Pancreas (tissue), 10 donors: ENCODE measurements around the gene ODAM. TPM values are rescaled to one million over a fixed set of nuclear protein-coding genes. Genes with fewer than 3 reads are reported as not detected.
A peak's percentile ranks its signal among the peaks of the same experiment; 100 is the strongest.
"Not testable (repeated sequence)": the region's sequence is repeated elsewhere in the genome, so short reads cannot be mapped to it uniquely, and the experiment has no call there.

Experiments
- ATAC-seq, 4 donors: fragments of 200-7000 bp; cut with Tn5 transposase; one replicate each; pipeline versions ENCODE4 v1.8.0 to v1.9.1; 2020; ENCODE audit warnings: mild to moderate bottlenecking in 4 of 4, moderate library complexity in 4 of 4
- DNase-seq, 6 donors: peaks; one replicate each; pipeline ENCODE4 v3.0.0-alpha.2; 2020
- FAIRE-seq: peaks from 2 replicates; lab custom pipeline; 2012; peaks lifted over from hg19 to GRCh38; lab: Jason Lieb, UNC
- H3K27ac ChIP-seq, 4 donors: fragments of 200-600 bp; sonication (generic); 1 replicate in 3 of 4; 2 replicates in 1 of 4; pipeline versions ENCODE4 v1.5.0 to v1.8.0; 2020
- H3K27me3 ChIP-seq, 4 donors: fragments of 200-600 bp; one replicate each; pipeline ENCODE4 v1.8.0; 2021
- H3K36me3 ChIP-seq, 3 donors: fragments of 200-600 bp; sonication (generic) in 1 of 3; one replicate each; pipeline versions ENCODE4 v1.5.0 to v1.8.0; 2020 to 2021
- H3K4me1 ChIP-seq, 3 donors: fragments of 200-600 bp; one replicate each; pipeline ENCODE4 v1.8.0; 2021
- H3K4me3 ChIP-seq, 4 donors: fragments of 200-600 bp; sonication (generic) in 2 of 4; one replicate each; pipeline versions ENCODE4 v1.5.0 to v1.8.0; 2020 to 2021
- H3K9me3 ChIP-seq, 4 donors: fragments of 200-600 bp; one replicate each; pipeline ENCODE4 v1.8.0; 2021
- CTCF ChIP-seq, 4 donors: fragments of 200-600 bp; sonication (generic) in 3 of 4; IDR thresholded peaks; one replicate each; pipeline versions ENCODE4 v1.5.0 to v1.8.0; 2021; ENCODE audit warnings: antibody characterized with exemption in 4 of 4
- WGBS, 2 donors: extraction: QIAGEN DNeasy Blood & Tissue Kit; methylation state at CpG; one replicate each; pipeline ENCODE4 v1.1.7; 2013; 5-methylcytosine and 5-hydroxymethylcytosine counted together
- intact Hi-C, 3 donors: fragments of 100-400 bp; cut with DNase I; formaldehyde crosslinking; loops; one replicate each; pipeline versions ENCODE4 v1.11.1 to v1.14.2; 2022
- polyA plus RNA-seq, 2 donors: library from polyadenylated mRNA; stranded (reverse); fragments of 200-250 nt; gene quantifications; one replicate each; pipeline ENCODE4 v1.2.3, GENCODE V29; 2013
- total RNA-seq, 6 donors: library from RNA; stranded (reverse); fragmentation: NEBNext Ultra II Directional in 4 of 6; extraction: Animal tissue kit (Norgen Biotek cat#: 25700) in 4 of 6; gene quantifications; one replicate each; pipeline versions ENCODE4 v1.2.1 to v1.2.4, GENCODE V29; 2021 to 2023
- donor health status: healthy with polysubstance abuse.
- donor health status: DM: no; HTN: no; CAD: no; lungs with moderate emphysema.
- donor health status: DM: no; HTN: no; CAD: no.
- donor health status: control.
- donor health status: control.
- donor health status: Bipolar disorder and iron deficiency.
- donor health status: DM: yes; HTN: yes; CAD: no.
- donor health status: DM: no; HTN: no; CAD: no.
- donor health status: DM: no; HTN: no; CAD: no.
- donor health status: DM: yes; HTN: yes; CAD: no.

The ODAM gene
- total and polyA plus RNA-seq, 8 donors = 0.19 to 1.2 (median 0.48) TPM; not detected in 2

GRCh38 chr4:70225824-70226223, 30.3 kb downstream of the ODAM start, which contains the start of gene FDCSP:
TSS of gene FDCSP (plus strand) at chr4:70226124. CDS start at chr4:70231195, 5,071 bp downstream.
- no peaks in the 10 kb centered on the region for H3K27me3 ChIP-seq
- intact Hi-C loops = no loop called here
- TF ChIP-seq CTCF (IDR thresholded peaks at IDR 0.05) = no peak
- no peak within 1 kb of the TSS for H3K27ac ChIP-seq
- no peaks in the 10 kb centered on the region for H3K9me3 ChIP-seq
- DNase-seq (no peak), FAIRE-seq (no peak), ATAC-seq (no peak)
- H3K4me1 ChIP-seq = no peaks in the 10 kb centered on the region
- no peaks in the 10 kb centered on the region for H3K36me3 ChIP-seq
- no peak within 1 kb of the TSS for H3K4me3 ChIP-seq
- WGBS, 2 donors = 57 to 59% methylated on average over 2 of the region's 2 CpGs

GRCh38 chr4:70236125-70236524, 40.6 kb downstream of the ODAM start:
- no peak for DNase-seq
- peak; percentile 5 for FAIRE-seq
- WGBS, 2 donors = 49 to 93% methylated on average over 1 of the region's 1 CpG

GRCh38 chr4:70239131-70239883, 43.8 kb downstream of the ODAM start:
- no peak for TF ChIP-seq CTCF (IDR thresholded peaks at IDR 0.05)
- intact Hi-C loops = no loop called here
- H3K9me3 ChIP-seq = no peaks in the 10 kb centered on the region
- ATAC-seq (no peak), DNase-seq (no peak), FAIRE-seq (no peak)
- no peaks in the 10 kb centered on the region for H3K27me3 ChIP-seq
- no peaks in the 10 kb centered on the region for H3K36me3 ChIP-seq
- H3K4me3 ChIP-seq = no peak overlapping the region
- H3K27ac ChIP-seq = no peak overlapping the region
- peaks cover 0 to 3% (median 0%) of the 10 kb centered on the region in 3 donors for H3K4me1 ChIP-seq
- WGBS, 2 donors = 53 to 65% methylated on average over 3 of the region's 3 CpGs

More at GRCh38 chr4:70236125-70236524, 40.6 kb downstream of the ODAM start:
- Histone ChIP-seq H3K4me3 (no peak overlapping the region), H3K27ac (no peak overlapping the region), H3K27me3 (no peaks in the 10 kb centered on the region), H3K9me3 (no peaks in the 10 kb centered on the region), H3K36me3 (no peaks in the 10 kb centered on the region), H3K4me1 (peaks cover 0 to 3% (median 0%) of the 10 kb centered on the region in 3 donors)
- no peak for ATAC-seq
- no peak for TF ChIP-seq CTCF (IDR thresholded peaks at IDR 0.05)
- intact Hi-C loops = no loop called here

GRCh38 chr4:70239884-70240591, 44.5 kb downstream of the ODAM start:
- H3K27me3 ChIP-seq = no peaks in the 10 kb centered on the region
- no peaks in the 10 kb centered on the region for H3K36me3 ChIP-seq
- no peaks in the 10 kb centered on the region for H3K9me3 ChIP-seq
- H3K27ac ChIP-seq = no peak overlapping the region
- H3K4me3 ChIP-seq = no peak overlapping the region
- FAIRE-seq = no peak
- intact Hi-C loops = no loop called here
- peak in 3 of 4 donors; percentile 32 to 77 (median 49) for ATAC-seq
- TF ChIP-seq CTCF (IDR thresholded peaks at IDR 0.05) = no peak
- peaks cover 0 to 3% (median 0%) of the 10 kb centered on the region in 3 donors for H3K4me1 ChIP-seq
- WGBS, 2 donors = 54 to 59% methylated on average over 5 of the region's 5 CpGs
- DNase-seq = no peak

GRCh38 chr4:70242297-70242696, 46.8 kb downstream of the ODAM start, which contains the start of gene CSN3:
TSS of gene CSN3 (plus strand) at chr4:70242597. CDS start at chr4:70244820, 2,223 bp downstream.
- H3K9me3 ChIP-seq, H3K27me3 ChIP-seq, DNase-seq, intact Hi-C loops, H3K27ac ChIP-seq, H3K36me3 ChIP-seq, ATAC-seq, H3K4me1 ChIP-seq, H3K4me3 ChIP-seq, FAIRE-seq: not testable (repeated sequence)
- WGBS, 2 donors = 85 to 91% methylated on average over 2 to 3 of the region's 3 CpGs
